Stimulated activated naive B cell treated with anti-CD40 and anti-IgM and Interleukin-4, amounts not matched to agents 10 μg/mL and 1 μg/mL and 100 μg/mL, for 72 hours (primary cell): Measurements from ENCODE around the gene JAML.

Experiments used
- ATAC-seq, 2 donors: fragments of 150-1000 bp; cut with Tn5 transposase; replicated peaks; 2 replicates each; pipeline ENCODE4 v1.10.0; 2021; ENCODE audit warnings: moderate library complexity in 1 of 2
- DNase-seq: peaks from one replicate; pipeline ENCODE4 v3.0.0; 2021
- H3K27ac Mint-ChIP-seq: one replicate; pipeline ENCODE4 v1.8.0; 2022; ENCODE audit warnings: mild to moderate bottlenecking, mixed read lengths
- H3K27me3 Mint-ChIP-seq, 2 donors: one replicate each; pipeline ENCODE4 v1.8.0; 2022; ENCODE audit warnings: mixed read lengths in 2 of 2
- H3K36me3 Mint-ChIP-seq, 2 donors: one replicate each; pipeline ENCODE4 v1.8.0; 2022; ENCODE audit warnings: mixed read lengths in 2 of 2, mild to moderate bottlenecking in 1 of 2
- H3K4me1 Mint-ChIP-seq, 2 donors: one replicate each; pipeline ENCODE4 v1.8.0; 2022; ENCODE audit warnings: mixed read lengths in 2 of 2, mild to moderate bottlenecking in 1 of 2
- H3K4me3 Mint-ChIP-seq, 2 donors: one replicate each; pipeline ENCODE4 v1.8.0; 2022; ENCODE audit warnings: mild to moderate bottlenecking in 2 of 2, mixed read lengths in 2 of 2, moderate library complexity in 1 of 2
- H3K9me3 Mint-ChIP-seq, 2 donors: one replicate each; pipeline ENCODE4 v1.8.0; 2022; ENCODE audit warnings: mixed read lengths in 2 of 2, mild to moderate bottlenecking in 1 of 2

JAML gene

GRCh38 chr11:118153976-118154375, 70.8 kb downstream of the JAML start:
- Mint-ChIP-seq H3K4me3 (peak overlapping the region in 1 of 2 donors; percentile 70), H3K36me3 (no peaks in the 10 kb centered on the region), H3K27me3 (peaks cover 76 to 93% of the 10 kb centered on the region in 2 donors), H3K27ac (no peak overlapping the region), H3K4me1 (peaks cover 11 to 12% of the 10 kb centered on the region in 2 donors), H3K9me3 (no peaks in the 10 kb centered on the region)
- no peak for ATAC-seq
- no peak for DNase-seq

- Mint-ChIP-seq H3K4me1 (peaks cover 11 to 12% of the 10 kb centered on the region in 2 donors), H3K36me3 (no peaks in the 10 kb centered on the region), H3K27me3 (peaks cover 76 to 94% of the 10 kb centered on the region in 2 donors), H3K27ac (no peak overlapping the region), H3K9me3 (no peaks in the 10 kb centered on the region), H3K4me3 (peak overlapping the region; percentile 65 to 70)
- no peak for DNase-seq
- no peak for ATAC-seq
These were observed 71.3 kb downstream of the JAML start for GRCh38 chr11:118153516-118153915.

GRCh38 chr11:118152552-118153471, 72.0 kb downstream of the JAML start, which contains the start of gene SCN4B:
Gene SCN4B, minus strand, starts transcription at chr11:118152823. Its CDS starts 150 bp downstream, at chr11:118152673.
- H3K4me3 Mint-ChIP-seq = peak within 1 kb of the TSS; percentile 65 to 70
- no peak for DNase-seq
- peaks cover 76 to 95% of the 10 kb centered on the region in 2 donors for H3K27me3 Mint-ChIP-seq
- no peaks in the 10 kb centered on the region for H3K9me3 Mint-ChIP-seq
- no peak within 1 kb of the TSS for H3K27ac Mint-ChIP-seq
- peaks cover 11 to 12% of the 10 kb centered on the region in 2 donors for H3K4me1 Mint-ChIP-seq
- no peaks in the 10 kb centered on the region for H3K36me3 Mint-ChIP-seq
- ATAC-seq = peak; percentile 19 to 33

- DNase-seq (no peak), ATAC-seq (no peak)
- Mint-ChIP-seq H3K4me1 (peaks cover 11 to 12% of the 10 kb centered on the region in 2 donors), H3K4me3 (peak overlapping the region; percentile 39 to 65), H3K27me3 (peaks cover 75 to 95% of the 10 kb centered on the region in 2 donors), H3K9me3 (no peaks in the 10 kb centered on the region), H3K27ac (no peak overlapping the region), H3K36me3 (no peaks in the 10 kb centered on the region)
These were observed 72.7 kb downstream of the JAML start for GRCh38 chr11:118152020-118152551.

GRCh38 chr11:118151431-118151830, 73.4 kb downstream of the JAML start:
- Mint-ChIP-seq H3K4me3 (no peak overlapping the region), H3K36me3 (no peaks in the 10 kb centered on the region), H3K9me3 (no peaks in the 10 kb centered on the region), H3K27ac (no peak overlapping the region), H3K4me1 (peaks cover 8 to 13% of the 10 kb centered on the region in 2 donors), H3K27me3 (peaks cover 70 to 91% of the 10 kb centered on the region in 2 donors)
- ATAC-seq (no peak), DNase-seq (no peak)

- H3K9me3 Mint-ChIP-seq = no peaks in the 10 kb centered on the region
- H3K36me3 Mint-ChIP-seq = no peaks in the 10 kb centered on the region
- ATAC-seq (no peak), DNase-seq (no peak)
- H3K27ac Mint-ChIP-seq = no peak overlapping the region
- no peak overlapping the region for H3K4me3 Mint-ChIP-seq
- peaks cover 8 to 17% of the 10 kb centered on the region in 2 donors for H3K4me1 Mint-ChIP-seq
- peaks cover 61 to 87% of the 10 kb centered on the region in 2 donors for H3K27me3 Mint-ChIP-seq
These were observed 75.3 kb downstream of the JAML start for GRCh38 chr11:118149493-118149892.

- peaks cover 6 to 14% of the 10 kb centered on the region in 2 donors for H3K4me1 Mint-ChIP-seq
- peaks cover 62 to 87% of the 10 kb centered on the region in 2 donors for H3K27me3 Mint-ChIP-seq
- DNase-seq (no peak), ATAC-seq (no peak)
- H3K4me3 Mint-ChIP-seq = no peak overlapping the region
- no peak overlapping the region for H3K27ac Mint-ChIP-seq
- no peaks in the 10 kb centered on the region for H3K36me3 Mint-ChIP-seq
- no peaks in the 10 kb centered on the region for H3K9me3 Mint-ChIP-seq
These were observed 76.0 kb downstream of the JAML start for GRCh38 chr11:118148856-118149255.

- Mint-ChIP-seq H3K27me3 (peaks cover 59 to 85% of the 10 kb centered on the region in 2 donors), H3K36me3 (no peaks in the 10 kb centered on the region), H3K9me3 (no peaks in the 10 kb centered on the region), H3K27ac (no peak overlapping the region), H3K4me1 (peaks cover 2 to 8% of the 10 kb centered on the region in 2 donors), H3K4me3 (no peak overlapping the region)
- no peak for DNase-seq
- ATAC-seq = no peak
These were observed 76.6 kb downstream of the JAML start for GRCh38 chr11:118148240-118148639.

GRCh38 chr11:118147502-118147901, 77.3 kb downstream of the JAML start:
- ATAC-seq = no peak
- Mint-ChIP-seq H3K4me3 (no peak overlapping the region), H3K27ac (no peak overlapping the region), H3K36me3 (no peaks in the 10 kb centered on the region), H3K27me3 (peaks cover 60 to 82% of the 10 kb centered on the region in 2 donors), H3K4me1 (peaks cover 3 to 6% of the 10 kb centered on the region in 2 donors), H3K9me3 (no peaks in the 10 kb centered on the region)
- DNase-seq = no peak

GRCh38 chr11:118146554-118146953, 78.3 kb downstream of the JAML start:
- peaks cover 3 to 6% of the 10 kb centered on the region in 2 donors for H3K4me1 Mint-ChIP-seq
- H3K9me3 Mint-ChIP-seq = no peaks in the 10 kb centered on the region
- H3K27ac Mint-ChIP-seq = no peak overlapping the region
- no peaks in the 10 kb centered on the region for H3K36me3 Mint-ChIP-seq
- DNase-seq = no peak
- peaks cover 64 to 85% of the 10 kb centered on the region in 2 donors for H3K27me3 Mint-ChIP-seq
- no peak for ATAC-seq
- peak overlapping the region; percentile 72 to 86 for H3K4me3 Mint-ChIP-seq

GRCh38 chr11:118145285-118146227, 79.3 kb downstream of the JAML start:
- ATAC-seq (peak; percentile 96), DNase-seq (peak; percentile 83)
- H3K27ac Mint-ChIP-seq = peak overlapping the region; percentile 70
- H3K4me1 Mint-ChIP-seq = peaks cover 3 to 6% of the 10 kb centered on the region in 2 donors
- H3K4me3 Mint-ChIP-seq = peak overlapping the region; percentile 83 to 86
- no peaks in the 10 kb centered on the region for H3K9me3 Mint-ChIP-seq
- H3K27me3 Mint-ChIP-seq = peaks cover 61 to 83% of the 10 kb centered on the region in 2 donors
- no peaks in the 10 kb centered on the region for H3K36me3 Mint-ChIP-seq

GRCh38 chr11:118144301-118145268, 80.2 kb downstream of the JAML start:
- no peak overlapping the region for H3K4me3 Mint-ChIP-seq
- no peak for ATAC-seq
- H3K27ac Mint-ChIP-seq = no peak overlapping the region

More at GRCh38 chr11:118144301-118145268, 80.2 kb downstream of the JAML start:
- peaks cover 3 to 6% of the 10 kb centered on the region in 2 donors for H3K4me1 Mint-ChIP-seq
- no peaks in the 10 kb centered on the region for H3K36me3 Mint-ChIP-seq
- H3K27me3 Mint-ChIP-seq = peaks cover 65 to 80% of the 10 kb centered on the region in 2 donors
- H3K9me3 Mint-ChIP-seq = no peaks in the 10 kb centered on the region
- no peak for DNase-seq
